Glomerular endothelial cell (primary cell): ENCODE results near the gene ZBTB44. TPM values are rescaled to one million over a fixed set of nuclear protein-coding genes. Genes with fewer than 3 reads are reported as not detected.

Experiments used
- DNase-seq: peaks from one replicate; pipeline ENCODE4 v3.0.0-alpha.2; 2011; ENCODE audit warnings: low read depth, low spot score; ENCODE audit errors: extremely low read depth
- total RNA-seq: library from RNA; depleted of rRNA; stranded (reverse); fragments of >200 nt; gene quantifications from 2 replicates; pipeline ENCODE4 v1.2.3, GENCODE V29; 2015

Gene ZBTB44
- total RNA-seq, 1 donor from 2014 or later: 16.0 TPM

- DNase-seq: no peak
These were observed 98.1 kb downstream of the ZBTB44 start for GRCh38 chr11:130216591-130217132.

GRCh38 chr11:130216221-130216550 is 98.5 kb downstream of the ZBTB44 start:
- DNase-seq: no peak

GRCh38 chr11:130215531-130216220 is 99.0 kb downstream of the ZBTB44 start:
- no peak for DNase-seq

- no peak for DNase-seq
These were observed 99.7 kb downstream of the ZBTB44 start for GRCh38 chr11:130214861-130215530.

GRCh38 chr11:130213979-130214281 is 100.8 kb downstream of the ZBTB44 start:
- DNase-seq: no peak

- no peak for DNase-seq
These were observed 101.4 kb downstream of the ZBTB44 start for GRCh38 chr11:130213143-130213978.

GRCh38 chr11:130212431-130212961 is 102.2 kb downstream of the ZBTB44 start:
- no peak for DNase-seq

- no peak for DNase-seq
These were observed 102.8 kb downstream of the ZBTB44 start for GRCh38 chr11:130211781-130212401.

GRCh38 chr11:130211144-130211543 is 103.6 kb downstream of the ZBTB44 start:
- DNase-seq: no peak

- no peak for DNase-seq
These were observed 104.5 kb downstream of the ZBTB44 start for GRCh38 chr11:130209954-130210854.

- no peak for DNase-seq
These were observed 105.4 kb downstream of the ZBTB44 start for GRCh38 chr11:130209128-130209932.

- no peak for DNase-seq
These were observed 106.2 kb downstream of the ZBTB44 start for GRCh38 chr11:130208241-130209127.

GRCh38 chr11:130206141-130206540 is 108.6 kb downstream of the ZBTB44 start:
- DNase-seq: no peak

- no peak for DNase-seq
These were observed 110.0 kb downstream of the ZBTB44 start for GRCh38 chr11:130204703-130205095.

- no peak for DNase-seq
These were observed 110.7 kb downstream of the ZBTB44 start for GRCh38 chr11:130203766-130204702.

- no peak for DNase-seq
These were observed 111.7 kb downstream of the ZBTB44 start for GRCh38 chr11:130202818-130203689.
